ENCODE data around the gene PIGU. TPM values are rescaled to one million over a fixed set of nuclear protein-coding genes. Genes with fewer than 3 reads are reported as not detected.

Gene PIGU
- total RNA-seq, 4 donors from 2014 or later = 12.8 to 14.1 (median 13.7) TPM

DNA sequence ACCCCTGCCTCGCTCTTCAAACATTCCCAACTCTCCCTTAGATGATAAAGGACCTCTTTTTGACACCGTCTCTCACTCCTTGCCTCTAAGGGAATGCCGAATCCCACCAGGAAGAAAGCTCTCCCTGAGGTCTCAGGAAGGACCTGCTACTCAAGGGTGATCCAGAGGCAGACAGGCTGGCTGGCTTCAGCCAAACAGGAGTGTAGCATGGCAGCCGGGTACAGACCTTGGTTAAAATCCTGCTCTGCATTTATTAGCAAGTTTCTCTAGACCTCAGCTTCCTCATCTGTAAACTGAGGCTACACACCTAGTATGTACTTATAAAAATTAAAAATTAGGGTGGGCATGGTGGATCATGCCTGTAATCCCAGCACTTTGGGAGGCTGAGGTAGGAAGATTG lies 101.1 kb downstream of the PIGU start:
- ATAC-seq = no peak
- intact Hi-C loops (cut with DNase I; ENCODE audit: low total_unique reads) = no loop called here
- peaks cover 0 to 34% of the 10 kb centered on the region in 2 donors for H3K36me3 ChIP-seq

DNA sequence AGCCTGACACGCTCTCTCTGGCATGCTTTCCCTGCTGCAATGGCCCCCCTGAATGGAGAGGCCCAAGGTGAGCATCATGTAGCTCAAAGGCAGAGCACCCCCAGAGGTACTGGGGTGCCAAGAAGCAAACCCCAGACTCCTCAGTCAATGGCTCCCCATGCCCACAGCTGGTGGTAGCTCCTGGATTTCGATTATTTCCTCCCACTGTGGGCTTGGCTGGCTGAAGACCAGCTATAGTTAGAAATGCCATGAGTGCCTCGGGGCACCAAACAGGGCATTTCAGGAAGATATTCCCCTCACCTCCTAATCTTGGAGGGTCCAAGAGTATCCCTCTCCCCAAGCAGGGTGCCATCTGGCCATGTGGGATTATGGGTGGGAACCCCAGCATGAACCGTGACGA lies 101.6 kb downstream of the PIGU start:
- in situ Hi-C loops (cut with MboI; ENCODE audit: low sequenced_read_pairs in 4 of 4) = loop anchor here (10.0 to 25.0 kb wide), 2 partner anchors 187 to 200 kb away; no protein-coding TSS in a partner anchor

More for the DNA sequence above, 101.1 kb downstream of the PIGU start:
- no peak overlapping the region for H3K4me3 ChIP-seq
- no peaks in the 10 kb centered on the region for H3K9me3 ChIP-seq
- peaks cover 16 to 20% of the 10 kb centered on the region in 2 donors for H3K4me1 ChIP-seq
- DNase-seq = no peak
- TF ChIP-seq POLR2A (IDR thresholded peaks at IDR 0.05) = no peak
- TF ChIP-seq, protein P1, sequence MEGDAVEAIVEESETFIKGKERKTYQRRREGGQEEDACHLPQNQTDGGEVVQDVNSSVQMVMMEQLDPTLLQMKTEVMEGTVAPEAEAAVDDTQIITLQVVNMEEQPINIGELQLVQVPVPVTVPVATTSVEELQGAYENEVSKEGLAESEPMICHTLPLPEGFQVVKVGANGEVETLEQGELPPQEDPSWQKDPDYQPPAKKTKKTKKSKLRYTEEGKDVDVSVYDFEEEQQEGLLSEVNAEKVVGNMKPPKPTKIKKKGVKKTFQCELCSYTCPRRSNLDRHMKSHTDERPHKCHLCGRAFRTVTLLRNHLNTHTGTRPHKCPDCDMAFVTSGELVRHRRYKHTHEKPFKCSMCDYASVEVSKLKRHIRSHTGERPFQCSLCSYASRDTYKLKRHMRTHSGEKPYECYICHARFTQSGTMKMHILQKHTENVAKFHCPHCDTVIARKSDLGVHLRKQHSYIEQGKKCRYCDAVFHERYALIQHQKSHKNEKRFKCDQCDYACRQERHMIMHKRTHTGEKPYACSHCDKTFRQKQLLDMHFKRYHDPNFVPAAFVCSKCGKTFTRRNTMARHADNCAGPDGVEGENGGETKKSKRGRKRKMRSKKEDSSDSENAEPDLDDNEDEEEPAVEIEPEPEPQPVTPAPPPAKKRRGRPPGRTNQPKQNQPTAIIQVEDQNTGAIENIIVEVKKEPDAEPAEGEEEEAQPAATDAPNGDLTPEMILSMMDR (IDR thresholded peaks at IDR 0.05 in 4 of 5, conservative IDR thresholded peaks at IDR 0.05 in 1 of 5) = no peak
- H3K27me3 ChIP-seq = no peaks in the 10 kb centered on the region
- in situ Hi-C loops (cut with MboI; ENCODE audit: low sequenced_read_pairs in 4 of 4) = loop anchor here (10.0 to 25.0 kb wide), 2 partner anchors 187 to 199 kb away; no protein-coding TSS in a partner anchor
- no peak overlapping the region for H3K27ac ChIP-seq

DNA sequence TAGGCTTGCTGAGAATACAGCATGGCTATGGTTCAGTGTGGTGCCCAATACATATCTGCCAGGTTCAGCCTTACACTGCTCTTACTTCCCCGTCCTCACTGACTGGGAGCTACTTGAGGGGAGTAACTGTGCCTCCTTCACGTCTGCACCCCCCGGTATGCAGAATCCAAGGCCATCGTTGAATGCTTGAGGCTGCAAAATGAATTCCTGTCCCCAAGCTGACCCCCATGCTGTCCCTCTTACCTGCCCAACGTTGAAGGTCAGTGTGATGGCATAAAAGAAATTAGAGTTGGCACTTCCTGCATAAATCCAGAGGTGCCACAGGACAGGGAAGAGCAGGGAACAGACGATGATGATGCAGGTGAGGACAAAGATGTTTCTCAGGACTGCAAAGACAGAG lies 102.0 kb downstream of the PIGU start:
- Histone ChIP-seq H3K27ac (no peak overlapping the region), H3K4me1 (peaks cover 16 to 20% of the 10 kb centered on the region in 2 donors), H3K4me3 (no peak overlapping the region), H3K9me3 (no peaks in the 10 kb centered on the region), H3K36me3 (peaks cover 0 to 34% of the 10 kb centered on the region in 2 donors), H3K27me3 (no peaks in the 10 kb centered on the region)
- DNase-seq (no peak), ATAC-seq (no peak)
- no peak for TF ChIP-seq POLR2A (IDR thresholded peaks at IDR 0.05)
- TF ChIP-seq, protein P1 (IDR thresholded peaks at IDR 0.05 in 4 of 5, conservative IDR thresholded peaks at IDR 0.05 in 1 of 5) = no peak
- intact Hi-C loops (cut with DNase I; ENCODE audit: low total_unique reads) (no loop called here), in situ Hi-C loops (cut with MboI; ENCODE audit: low sequenced_read_pairs in 4 of 4) (loop anchor here (10.0 to 25.0 kb wide), 2 partner anchors 187 to 200 kb away; no protein-coding TSS in a partner anchor)

More for the DNA sequence above, 101.6 kb downstream of the PIGU start:
- no peak for DNase-seq
- Histone ChIP-seq H3K4me1 (peaks cover 16 to 20% of the 10 kb centered on the region in 2 donors), H3K9me3 (no peaks in the 10 kb centered on the region), H3K4me3 (no peak overlapping the region), H3K27me3 (no peaks in the 10 kb centered on the region), H3K27ac (no peak overlapping the region), H3K36me3 (peaks cover 0 to 34% of the 10 kb centered on the region in 2 donors)
- ATAC-seq = no peak
- intact Hi-C loops (cut with DNase I; ENCODE audit: low total_unique reads) = no loop called here
- TF ChIP-seq POLR2A (IDR thresholded peaks at IDR 0.05) = no peak
- TF ChIP-seq, protein P1 (IDR thresholded peaks at IDR 0.05 in 4 of 5, conservative IDR thresholded peaks at IDR 0.05 in 1 of 5) = no peak

DNA sequence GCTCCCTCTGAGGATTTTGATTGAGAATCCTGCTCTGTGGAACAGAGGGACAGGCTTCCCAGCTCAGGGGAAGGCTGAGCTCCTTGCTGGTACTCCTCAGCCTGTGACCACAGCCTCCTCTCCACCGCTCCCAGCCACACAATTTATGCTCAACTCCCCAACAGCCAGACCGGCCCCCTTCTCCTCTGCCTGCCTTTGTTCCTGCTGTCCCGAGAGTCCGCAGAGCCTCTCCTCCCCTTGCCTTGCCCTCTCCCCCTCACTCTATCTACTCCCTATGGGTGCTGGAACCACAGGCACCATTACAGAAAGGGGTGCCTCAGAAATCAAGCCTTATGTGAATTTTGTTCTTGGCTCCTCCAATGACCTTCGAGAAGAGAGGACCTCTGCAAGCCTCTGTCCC lies 102.5 kb downstream of the PIGU start:
- Histone ChIP-seq H3K27me3 (no peaks in the 10 kb centered on the region), H3K4me3 (no peak overlapping the region), H3K9me3 (no peaks in the 10 kb centered on the region), H3K27ac (no peak overlapping the region), H3K36me3 (peaks cover 0 to 34% of the 10 kb centered on the region in 2 donors), H3K4me1 (peaks cover 16 to 18% of the 10 kb centered on the region in 2 donors)
- DNase-seq = no peak
- TF ChIP-seq POLR2A (IDR thresholded peaks at IDR 0.05) = no peak
- TF ChIP-seq, protein P1 (IDR thresholded peaks at IDR 0.05 in 4 of 5, conservative IDR thresholded peaks at IDR 0.05 in 1 of 5) = no peak
- no peak for ATAC-seq
- intact Hi-C loops (cut with DNase I; ENCODE audit: low total_unique reads) (no loop called here), in situ Hi-C loops (cut with MboI; ENCODE audit: low sequenced_read_pairs in 4 of 4) (loop anchor here in 1 of 4 donors (10.0 kb wide), 1 partner anchor 200 kb away; no protein-coding TSS in a partner anchor)

Measured in gastrocnemius medialis (tissue), 4 donors.